ENCODE measurements around the gene NUP50. TPM values are rescaled to one million over a fixed set of nuclear protein-coding genes. Genes with fewer than 3 reads are reported as not detected.

The NUP50 gene
- total and polyA plus RNA-seq, 2 of the 13 experiments (the other 11 are each of a cell fraction or from before 2014, with no cell fraction given): 14.2 to 52.4 TPM

DNA sequence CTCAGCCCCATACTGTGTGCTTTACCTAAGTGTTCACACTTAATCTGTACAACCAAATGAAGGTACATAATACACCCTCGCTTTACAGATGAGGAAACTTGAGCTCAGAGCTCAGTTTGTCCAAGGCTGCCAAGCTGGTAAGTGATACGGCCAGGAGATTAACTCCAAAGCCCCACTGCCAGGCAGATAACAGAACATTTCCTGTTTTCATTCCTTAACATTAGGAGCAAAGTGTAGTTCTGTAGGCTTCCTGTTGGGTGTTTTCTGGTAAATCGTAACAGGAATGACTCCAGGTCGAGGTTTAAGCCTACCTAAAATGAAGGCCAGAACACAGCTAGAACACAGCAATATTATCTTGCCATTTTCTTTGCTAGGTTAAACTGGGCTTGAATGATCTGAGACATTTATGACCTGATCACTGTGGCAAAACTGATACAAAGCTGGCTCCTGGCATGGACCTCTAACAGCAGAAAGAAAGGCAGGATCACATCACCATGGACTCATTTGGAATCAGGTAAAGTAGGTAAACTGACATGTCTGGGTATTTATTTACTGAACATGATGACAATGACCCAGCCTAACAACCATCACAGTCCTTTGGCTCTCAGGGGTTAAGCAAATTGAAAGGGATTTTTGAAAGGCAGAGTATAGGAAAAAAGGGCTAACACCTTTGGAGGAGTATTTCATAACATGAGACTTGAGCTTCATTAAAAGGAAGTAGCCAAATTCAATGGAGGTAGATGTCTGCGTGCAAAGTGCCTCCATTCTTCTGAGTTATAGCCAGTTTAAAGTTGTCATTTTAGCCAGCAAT, 3.9 kb upstream of the NUP50 start (continued):
- no peak for TF ChIP-seq ZNF180 (CRISPR knock-in tag; IDR thresholded peaks at IDR 0.05; ENCODE audit: borderline replicate concordance, low read depth)
- no peak for TF ChIP-seq MEIS1 (CRISPR knock-in tag; IDR thresholded peaks at IDR 0.05; ENCODE audit: borderline replicate concordance)
- TF ChIP-seq, protein P1, sequence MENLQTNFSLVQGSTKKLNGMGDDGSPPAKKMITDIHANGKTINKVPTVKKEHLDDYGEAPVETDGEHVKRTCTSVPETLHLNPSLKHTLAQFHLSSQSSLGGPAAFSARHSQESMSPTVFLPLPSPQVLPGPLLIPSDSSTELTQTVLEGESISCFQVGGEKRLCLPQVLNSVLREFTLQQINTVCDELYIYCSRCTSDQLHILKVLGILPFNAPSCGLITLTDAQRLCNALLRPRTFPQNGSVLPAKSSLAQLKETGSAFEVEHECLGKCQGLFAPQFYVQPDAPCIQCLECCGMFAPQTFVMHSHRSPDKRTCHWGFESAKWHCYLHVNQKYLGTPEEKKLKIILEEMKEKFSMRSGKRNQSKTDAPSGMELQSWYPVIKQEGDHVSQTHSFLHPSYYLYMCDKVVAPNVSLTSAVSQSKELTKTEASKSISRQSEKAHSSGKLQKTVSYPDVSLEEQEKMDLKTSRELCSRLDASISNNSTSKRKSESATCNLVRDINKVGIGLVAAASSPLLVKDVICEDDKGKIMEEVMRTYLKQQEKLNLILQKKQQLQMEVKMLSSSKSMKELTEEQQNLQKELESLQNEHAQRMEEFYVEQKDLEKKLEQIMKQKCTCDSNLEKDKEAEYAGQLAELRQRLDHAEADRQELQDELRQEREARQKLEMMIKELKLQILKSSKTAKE (CRISPR knock-in tag; IDR thresholded peaks at IDR 0.05; ENCODE audit: borderline replicate concordance): no peak
- TF ChIP-seq ZNF546 (CRISPR knock-in tag; conservative IDR thresholded peaks at IDR 0.05): no peak
- no peak for TF ChIP-seq CERS6 (CRISPR knock-in tag; IDR thresholded peaks at IDR 0.05)
- peak; percentile 64; the same call in 1 of the 2 replicates for TF ChIP-seq TARDBP (CRISPR knock-in tag; IDR thresholded peaks at IDR 0.05)
- TF ChIP-seq KAT2B (IDR thresholded peaks at IDR 0.05; ENCODE audit: borderline replicate concordance, low read depth, low read length): no peak
- no peak for TF ChIP-seq TRIM24 (CRISPR knock-in tag; IDR thresholded peaks at IDR 0.05)
- TF ChIP-seq, protein P2, sequence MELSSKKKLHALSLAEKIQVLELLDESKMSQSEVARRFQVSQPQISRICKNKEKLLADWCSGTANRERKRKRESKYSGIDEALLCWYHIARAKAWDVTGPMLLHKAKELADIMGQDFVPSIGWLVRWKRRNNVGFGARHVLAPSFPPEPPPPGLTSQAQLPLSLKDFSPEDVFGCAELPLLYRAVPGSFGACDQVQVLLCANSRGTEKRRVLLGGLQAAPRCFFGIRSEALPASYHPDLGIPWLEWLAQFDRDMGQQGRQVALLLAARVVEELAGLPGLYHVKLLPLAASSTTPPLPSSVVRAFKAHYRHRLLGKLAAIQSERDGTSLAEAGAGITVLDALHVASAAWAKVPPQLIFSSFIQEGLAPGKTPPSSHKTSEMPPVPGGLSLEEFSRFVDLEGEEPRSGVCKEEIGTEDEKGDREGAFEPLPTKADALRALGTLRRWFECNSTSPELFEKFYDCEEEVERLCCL (CRISPR knock-in tag; IDR thresholded peaks at IDR 0.05; ENCODE audit: borderline replicate concordance): no peak
- TF ChIP-seq PLRG1 (conservative IDR thresholded peaks at IDR 0.05): no peak
- no peak for TF ChIP-seq ZNF20 (CRISPR knock-in tag; IDR thresholded peaks at IDR 0.05)
- TF ChIP-seq GATAD1 (CRISPR knock-in tag; IDR thresholded peaks at IDR 0.05): no peak
- no peak for TF ChIP-seq CBX2 (IDR thresholded peaks at IDR 0.05; ENCODE audit: low read depth, low read length)
- TF ChIP-seq CBX2 (CRISPR knock-in tag; IDR thresholded peaks at IDR 0.05; ENCODE audit: low read depth): no peak
- TF ChIP-seq FOXM1 (CRISPR knock-in tag; IDR thresholded peaks at IDR 0.05): no peak
- no peak for TF ChIP-seq ZNF451 (CRISPR knock-in tag; IDR thresholded peaks at IDR 0.05)
- TF ChIP-seq SKI (IDR thresholded peaks at IDR 0.05; ENCODE audit: partially characterized antibody): no peak
- TF ChIP-seq, protein P3, sequence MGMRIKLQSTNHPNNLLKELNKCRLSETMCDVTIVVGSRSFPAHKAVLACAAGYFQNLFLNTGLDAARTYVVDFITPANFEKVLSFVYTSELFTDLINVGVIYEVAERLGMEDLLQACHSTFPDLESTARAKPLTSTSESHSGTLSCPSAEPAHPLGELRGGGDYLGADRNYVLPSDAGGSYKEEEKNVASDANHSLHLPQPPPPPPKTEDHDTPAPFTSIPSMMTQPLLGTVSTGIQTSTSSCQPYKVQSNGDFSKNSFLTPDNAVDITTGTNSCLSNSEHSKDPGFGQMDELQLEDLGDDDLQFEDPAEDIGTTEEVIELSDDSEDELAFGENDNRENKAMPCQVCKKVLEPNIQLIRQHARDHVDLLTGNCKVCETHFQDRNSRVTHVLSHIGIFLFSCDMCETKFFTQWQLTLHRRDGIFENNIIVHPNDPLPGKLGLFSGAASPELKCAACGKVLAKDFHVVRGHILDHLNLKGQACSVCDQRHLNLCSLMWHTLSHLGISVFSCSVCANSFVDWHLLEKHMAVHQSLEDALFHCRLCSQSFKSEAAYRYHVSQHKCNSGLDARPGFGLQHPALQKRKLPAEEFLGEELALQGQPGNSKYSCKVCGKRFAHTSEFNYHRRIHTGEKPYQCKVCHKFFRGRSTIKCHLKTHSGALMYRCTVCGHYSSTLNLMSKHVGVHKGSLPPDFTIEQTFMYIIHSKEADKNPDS (CRISPR knock-in tag; IDR thresholded peaks at IDR 0.05): no peak
- TF ChIP-seq EZH2 (conservative IDR thresholded peaks at IDR 0.05; ENCODE audit: low read depth, low read length): no peak
- peak; percentile 11; the same call in 1 of the 2 replicates for TF ChIP-seq TFAP4 (IDR thresholded peaks at IDR 0.05; ENCODE audit: borderline replicate concordance, low read depth)
- TF ChIP-seq TAF15 (IDR thresholded peaks at IDR 0.05; ENCODE audit: low read depth, low read length, poor library complexity, severe bottlenecking): no peak
- no peak for TF ChIP-seq EEA1 (CRISPR knock-in tag; IDR thresholded peaks at IDR 0.05; ENCODE audit: borderline replicate concordance)
- TF ChIP-seq KLF13 (CRISPR knock-in tag; IDR thresholded peaks at IDR 0.05): no peak
